Peyer's patch (tissue), 4 donors: Measurements from ENCODE around the gene EMILIN2.

Experiments
- CTCF ChIP-seq, 6 experiments: fragments of 450-650 bp in 4 of 6; fragments of 200-600 bp in 2 of 6; sonication (generic) in 1 of 6; IDR thresholded peaks; one replicate each; pipeline ENCODE4 v1.5.1; 2017 to 2019; ENCODE audit warnings: antibody characterized with exemption in 6 of 6, mild to moderate bottlenecking in 3 of 6, moderate library complexity in 1 of 6
- POLR2A ChIP-seq, 2 donors: fragments of 450-650 bp; IDR thresholded peaks; one replicate each; pipeline ENCODE4 v1.5.1; 2017; ENCODE audit warnings: antibody characterized with exemption in 2 of 2, mild to moderate bottlenecking in 2 of 2, moderate library complexity in 2 of 2

GRCh38 chr18:2871111-2871720, 24.4 kb downstream of the EMILIN2 start:
- no peak for TF ChIP-seq CTCF (IDR thresholded peaks at IDR 0.05)
- TF ChIP-seq POLR2A (IDR thresholded peaks at IDR 0.05): no peak
